Pulmonary artery endothelial cell (primary cell): ENCODE results near the gene JMJD1C. TPM values are rescaled to one million over a fixed set of nuclear protein-coding genes. Genes with fewer than 3 reads are reported as not detected.
"Not testable (repeated sequence)": the region's sequence is repeated elsewhere in the genome, so short reads cannot be mapped to it uniquely, and the experiment has no call there.

Experiments
- DNase-seq: peaks from one replicate; pipeline ENCODE4 v3.0.0-alpha.2; 2011; ENCODE audit warnings: low read depth, low spot score
- total RNA-seq: library from RNA; depleted of rRNA; stranded (reverse); fragments of >200 nt; gene quantifications from 2 replicates; pipeline ENCODE4 v1.2.3, GENCODE V29; 2014

The JMJD1C gene
- total RNA-seq, 1 donor from 2014 or later = 122 TPM

DNA sequence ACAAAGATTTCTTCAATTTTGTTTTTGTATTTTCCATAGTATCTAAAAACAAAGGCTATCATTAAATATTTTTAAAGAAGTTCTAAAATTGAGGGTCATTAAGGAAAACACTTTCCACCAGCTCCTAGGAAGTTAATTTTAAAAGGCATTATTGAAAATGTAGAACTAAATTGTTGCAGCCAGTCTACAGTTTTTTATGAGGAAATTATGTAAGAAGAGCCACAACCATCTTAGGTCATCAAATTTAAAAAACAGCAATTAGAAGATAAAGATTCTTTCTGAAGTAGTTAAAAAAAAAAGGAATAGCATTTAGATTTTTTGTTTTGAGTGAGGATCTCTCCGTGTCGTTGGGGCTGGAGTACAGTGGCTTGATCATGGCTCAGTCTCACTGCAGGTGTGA is 171.0 kb downstream of the JMJD1C start:
- DNase-seq = no peak

DNA sequence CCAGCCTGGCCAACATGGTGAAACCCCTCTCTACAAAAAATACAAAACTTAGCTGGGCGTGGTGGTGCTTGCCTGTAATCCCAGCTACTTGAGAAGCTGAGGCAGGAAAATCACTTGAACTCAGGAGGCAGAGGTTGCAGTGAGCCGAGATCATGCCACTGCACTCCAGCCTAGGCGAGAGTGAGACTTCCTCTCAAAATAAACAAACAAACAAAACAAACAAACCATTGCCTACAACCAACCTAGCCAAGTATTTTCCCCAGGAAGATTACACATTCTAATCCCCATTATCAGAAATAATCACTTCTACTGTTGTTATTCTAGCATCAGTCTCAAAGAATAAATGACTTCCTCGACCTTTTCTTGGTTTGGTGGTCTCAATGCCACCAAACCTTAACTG is 172.9 kb downstream of the JMJD1C start:
- not testable (repeated sequence) for DNase-seq

DNA sequence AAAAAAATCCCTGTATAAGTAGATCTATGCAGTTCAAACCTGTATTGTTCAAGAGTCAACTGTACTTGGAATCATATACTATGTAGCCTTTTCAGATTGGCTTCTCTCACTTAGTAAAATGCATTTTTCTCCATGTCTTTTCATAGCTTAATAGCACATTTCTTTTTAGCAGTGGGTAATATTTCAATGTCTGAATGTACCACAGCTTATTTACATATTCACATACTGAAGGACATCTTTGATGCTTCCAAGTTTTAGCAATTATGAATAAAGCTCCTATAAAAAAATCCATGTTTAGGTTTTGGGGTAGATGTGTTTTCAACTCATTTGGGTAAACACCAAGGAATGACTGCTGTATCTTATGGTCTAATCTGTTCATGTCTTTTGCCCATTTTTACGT is 177.6 kb downstream of the JMJD1C start:
- no peak for DNase-seq

DNA sequence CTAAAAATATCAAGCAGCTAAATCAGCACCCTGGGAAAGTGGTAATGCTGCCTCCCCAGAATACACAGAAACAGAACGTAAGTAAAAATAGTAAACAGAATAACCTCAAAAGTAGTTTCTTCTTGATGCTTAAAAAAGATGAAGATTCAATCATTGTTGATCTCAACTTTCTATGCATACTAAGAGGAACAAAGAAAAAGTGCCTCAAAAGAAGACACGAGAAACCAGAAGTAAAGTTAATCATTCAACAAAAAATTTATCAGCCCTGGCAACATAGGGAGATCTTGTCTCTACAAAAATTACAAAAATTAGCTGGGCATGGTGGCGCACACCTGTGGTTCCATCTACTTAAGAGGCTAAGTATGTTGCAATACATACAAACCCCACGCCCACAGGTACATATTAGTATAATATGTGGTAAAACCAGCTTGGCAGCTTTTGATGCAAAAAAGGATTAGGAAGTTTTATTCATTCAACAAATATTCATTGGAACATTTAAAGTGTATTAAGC is 179.0 kb downstream of the JMJD1C start:
- no peak for DNase-seq

DNA sequence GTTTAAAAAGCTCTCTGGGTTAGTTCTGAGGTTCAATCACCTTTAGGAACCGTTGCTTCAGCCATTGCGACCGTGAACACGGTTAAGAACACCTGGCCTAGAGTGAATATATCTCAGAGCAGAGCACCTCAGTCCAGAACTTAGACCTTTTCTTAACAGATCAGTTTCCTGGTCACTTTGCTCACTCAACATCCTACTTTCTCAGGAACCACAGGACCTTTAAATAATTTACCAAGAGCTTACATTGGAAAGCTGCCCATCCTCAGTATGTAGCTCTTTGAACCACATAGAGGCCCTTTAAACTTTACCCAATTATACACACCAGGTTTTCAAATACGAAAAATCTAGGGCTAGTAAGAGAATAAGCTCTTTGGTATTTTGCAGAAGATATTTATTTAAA is 179.4 kb downstream of the JMJD1C start:
- no peak for DNase-seq

DNA sequence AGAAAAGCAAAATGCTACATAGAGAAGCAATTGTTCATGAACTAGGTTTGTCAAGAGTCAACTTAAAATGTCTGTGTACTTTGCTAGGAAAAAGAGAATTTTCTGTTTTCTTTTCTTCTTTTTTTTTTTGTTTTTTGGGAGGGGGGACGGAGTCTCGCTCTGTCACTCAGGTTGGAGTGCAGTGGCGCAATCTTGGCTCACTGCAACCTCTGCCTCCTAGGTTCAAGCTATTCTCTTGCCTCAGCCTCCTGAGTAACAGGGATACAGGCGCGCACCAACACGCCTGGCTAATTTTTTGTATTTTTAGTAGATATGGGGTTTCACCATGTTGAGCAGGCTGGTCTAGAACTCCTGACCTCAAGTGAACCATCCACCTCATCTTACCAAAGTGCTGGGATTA is 181.9 kb downstream of the JMJD1C start:
- not testable (repeated sequence) for DNase-seq

DNA sequence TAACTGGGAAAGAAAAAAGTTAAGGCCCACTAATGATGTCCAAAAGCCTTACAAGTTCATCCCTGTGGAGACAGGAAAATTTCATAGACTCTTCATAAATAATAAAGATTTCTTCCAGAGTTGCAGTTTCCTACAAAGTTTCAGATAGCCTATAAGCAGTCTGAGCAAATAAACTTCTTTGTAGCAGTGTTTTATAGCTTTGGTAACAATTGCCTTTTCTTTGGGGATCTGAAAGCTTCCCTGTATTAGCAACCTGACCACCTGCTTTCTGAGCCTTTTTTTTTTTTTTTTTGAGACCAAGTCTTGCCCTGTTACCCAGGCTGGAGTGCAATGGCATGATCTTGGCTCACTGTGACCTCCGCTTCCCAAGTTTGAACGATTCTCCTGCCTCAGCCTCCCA is 182.7 kb downstream of the JMJD1C start:
- DNase-seq = no peak

DNA sequence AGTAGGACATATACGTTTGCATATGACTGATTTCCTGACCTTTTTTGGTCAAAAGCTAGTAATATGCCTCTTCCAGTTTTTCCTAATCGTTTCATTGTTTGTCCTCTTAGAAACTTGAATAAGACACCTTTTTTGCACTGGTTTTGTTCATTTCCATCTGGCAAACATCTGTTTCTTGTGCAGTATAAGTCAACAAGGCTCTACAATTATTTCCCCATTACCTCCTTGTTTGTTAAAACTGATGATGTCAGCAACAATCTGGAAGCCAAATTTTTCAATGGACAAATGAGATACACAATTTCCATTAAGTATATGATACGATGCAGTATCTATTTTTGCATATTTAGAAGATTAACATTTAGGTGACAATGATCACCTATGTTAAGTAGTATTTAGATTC is 183.8 kb downstream of the JMJD1C start:
- DNase-seq = no peak

DNA sequence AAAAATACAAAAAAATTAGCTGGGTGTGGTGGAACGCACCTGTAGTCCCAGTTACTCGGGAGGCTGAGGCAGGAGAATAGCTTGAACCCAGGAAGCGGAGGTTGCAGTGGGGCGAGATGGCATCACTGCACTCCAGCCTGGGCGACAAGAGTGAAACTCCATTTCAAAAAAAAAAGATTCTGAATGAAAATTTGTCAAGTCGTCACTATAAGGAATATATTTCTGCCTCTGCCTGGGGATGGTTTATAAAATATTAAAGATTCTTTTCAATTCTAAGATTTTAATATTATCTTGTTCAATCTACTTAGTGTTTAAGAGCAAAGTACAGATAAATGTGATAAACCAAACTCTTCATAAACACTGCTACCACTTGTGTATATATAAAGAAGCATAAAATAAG is 185.4 kb downstream of the JMJD1C start:
- no peak for DNase-seq

DNA sequence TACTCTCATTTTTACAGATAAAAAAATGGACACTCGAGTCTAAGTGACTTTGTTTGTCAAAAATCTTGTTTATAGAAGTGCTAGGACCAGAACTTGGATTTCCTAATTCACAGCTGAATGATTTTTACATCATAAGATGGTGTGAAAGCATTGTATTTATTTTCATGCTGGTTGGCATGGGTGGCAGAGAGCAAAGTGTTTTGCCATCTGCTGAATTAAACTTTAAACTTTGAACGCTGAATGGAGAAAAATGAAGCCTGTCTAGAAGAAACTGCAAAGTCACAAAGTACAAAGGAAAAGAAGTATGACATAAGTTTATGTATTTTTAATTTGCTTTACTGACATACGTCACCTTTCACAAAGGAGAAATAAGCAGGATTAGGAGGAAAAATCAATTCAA is 190.7 kb downstream of the JMJD1C start:
- no peak for DNase-seq

DNA sequence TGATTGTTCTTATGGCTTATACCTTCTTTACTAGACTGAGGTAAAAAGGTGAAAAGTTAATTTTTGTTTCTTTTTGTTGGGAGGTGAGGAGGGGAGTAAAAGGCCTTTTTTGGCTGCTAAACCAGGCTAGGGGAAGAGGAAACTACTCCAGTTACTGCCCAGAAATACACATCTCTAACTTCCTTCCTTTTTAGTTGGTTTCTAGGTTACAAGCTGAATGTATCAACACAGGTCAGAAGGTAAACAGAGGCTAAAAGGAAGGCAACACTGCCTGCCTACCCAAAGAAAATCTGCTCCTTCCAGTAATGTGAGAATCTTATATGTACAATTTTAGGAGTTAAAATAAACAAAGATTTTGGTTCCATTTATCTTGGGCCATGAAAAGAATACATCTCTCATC is 192.2 kb downstream of the JMJD1C start:
- peak; percentile 63 for DNase-seq

DNA sequence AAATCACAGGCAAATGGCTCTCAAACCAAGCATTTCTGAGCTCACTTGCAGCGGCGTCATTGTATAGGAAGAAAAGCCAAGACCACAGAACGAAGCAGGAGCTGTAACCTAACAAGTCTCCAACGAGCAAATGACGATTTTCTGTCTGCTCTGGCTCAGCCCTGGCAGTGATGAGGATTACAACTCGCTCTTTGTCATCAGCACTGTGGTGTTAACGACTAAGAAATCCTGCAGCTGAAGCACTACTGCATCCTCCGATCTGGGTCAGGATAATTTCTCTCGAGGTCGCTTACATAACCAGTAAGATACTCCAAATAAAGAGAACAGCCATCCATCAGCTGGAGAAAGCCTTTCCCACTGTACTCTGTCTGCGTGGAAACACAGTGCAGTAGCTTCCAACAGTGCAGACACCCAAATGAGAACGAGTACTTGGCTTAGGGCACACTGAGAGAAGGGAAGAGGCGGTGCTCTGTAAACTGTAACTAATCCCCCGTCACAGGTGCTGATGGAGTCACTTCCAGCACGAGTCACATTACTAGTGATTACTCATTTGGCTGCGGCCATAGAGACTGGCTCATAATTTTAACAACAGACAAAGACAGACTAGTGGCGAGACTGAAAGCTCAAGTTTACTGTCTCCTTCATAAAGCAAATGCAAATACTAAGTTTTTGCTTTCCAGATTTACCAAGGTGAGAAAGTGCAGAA is 196.8 kb downstream of the JMJD1C start:
- DNase-seq = peak; percentile 97

DNA sequence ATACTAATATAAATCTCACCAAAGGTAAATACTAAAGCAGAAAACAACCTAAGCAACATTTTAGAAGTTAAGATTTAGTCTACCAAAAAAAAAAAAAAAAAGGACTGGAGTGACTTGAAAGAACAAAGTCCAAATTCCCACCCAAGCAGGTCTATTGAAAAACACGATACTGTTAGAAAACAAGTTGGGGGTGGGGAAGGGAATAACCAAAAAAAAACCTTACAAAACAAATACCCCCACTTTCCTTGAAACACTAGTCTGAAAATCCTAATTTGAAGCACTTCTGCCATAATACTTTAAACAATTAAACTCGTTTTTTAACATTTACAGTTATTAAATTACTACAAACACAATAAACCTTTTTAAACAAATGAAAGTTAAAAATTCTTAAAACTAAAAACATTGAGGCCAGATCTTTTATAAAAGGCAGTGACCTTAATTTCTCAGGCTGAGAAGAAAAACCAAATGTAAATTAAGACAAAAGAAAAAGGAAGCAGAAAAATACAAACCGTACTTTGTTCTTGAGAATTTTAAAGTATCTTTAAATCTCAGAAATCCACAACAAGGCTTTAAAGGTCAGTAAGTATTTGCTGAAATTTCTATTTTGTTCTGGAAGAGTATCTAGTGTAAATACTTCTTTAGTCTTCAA is 197.5 kb downstream of the JMJD1C start:
- no peak for DNase-seq

DNA sequence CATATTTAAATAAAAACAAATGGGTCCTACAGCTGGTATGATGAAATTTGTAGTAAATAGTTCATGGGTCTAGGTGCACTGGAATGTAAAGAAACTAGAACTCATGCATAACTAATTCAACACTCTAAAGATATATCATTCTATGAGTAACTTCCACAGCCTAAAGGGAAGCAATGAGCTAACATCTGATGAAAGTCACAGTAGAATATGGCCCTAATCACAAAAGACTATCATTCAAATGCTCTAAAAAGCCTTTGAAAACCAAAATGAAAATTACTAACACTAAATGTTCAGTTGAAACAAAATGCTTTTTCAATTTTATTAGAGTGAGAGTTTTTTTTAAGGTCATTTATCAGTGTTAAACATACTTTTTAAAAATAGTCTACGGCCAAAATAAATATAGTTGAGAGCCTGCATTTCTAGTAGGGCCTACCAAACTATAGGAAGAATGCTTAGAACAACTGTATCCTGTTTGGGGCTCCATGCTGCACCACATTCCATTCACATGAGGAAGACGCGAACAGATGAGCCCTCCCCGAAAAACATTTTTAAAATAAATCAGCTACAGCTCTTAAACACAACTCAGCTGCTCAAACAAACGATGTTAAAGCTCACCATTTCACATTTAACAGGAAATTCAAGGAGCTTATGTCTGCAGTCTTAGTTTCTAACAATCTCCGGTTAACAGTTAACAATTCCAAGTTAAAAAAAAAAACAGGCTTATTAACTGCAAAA is 198.2 kb downstream of the JMJD1C start:
- DNase-seq = peak; percentile 80

DNA sequence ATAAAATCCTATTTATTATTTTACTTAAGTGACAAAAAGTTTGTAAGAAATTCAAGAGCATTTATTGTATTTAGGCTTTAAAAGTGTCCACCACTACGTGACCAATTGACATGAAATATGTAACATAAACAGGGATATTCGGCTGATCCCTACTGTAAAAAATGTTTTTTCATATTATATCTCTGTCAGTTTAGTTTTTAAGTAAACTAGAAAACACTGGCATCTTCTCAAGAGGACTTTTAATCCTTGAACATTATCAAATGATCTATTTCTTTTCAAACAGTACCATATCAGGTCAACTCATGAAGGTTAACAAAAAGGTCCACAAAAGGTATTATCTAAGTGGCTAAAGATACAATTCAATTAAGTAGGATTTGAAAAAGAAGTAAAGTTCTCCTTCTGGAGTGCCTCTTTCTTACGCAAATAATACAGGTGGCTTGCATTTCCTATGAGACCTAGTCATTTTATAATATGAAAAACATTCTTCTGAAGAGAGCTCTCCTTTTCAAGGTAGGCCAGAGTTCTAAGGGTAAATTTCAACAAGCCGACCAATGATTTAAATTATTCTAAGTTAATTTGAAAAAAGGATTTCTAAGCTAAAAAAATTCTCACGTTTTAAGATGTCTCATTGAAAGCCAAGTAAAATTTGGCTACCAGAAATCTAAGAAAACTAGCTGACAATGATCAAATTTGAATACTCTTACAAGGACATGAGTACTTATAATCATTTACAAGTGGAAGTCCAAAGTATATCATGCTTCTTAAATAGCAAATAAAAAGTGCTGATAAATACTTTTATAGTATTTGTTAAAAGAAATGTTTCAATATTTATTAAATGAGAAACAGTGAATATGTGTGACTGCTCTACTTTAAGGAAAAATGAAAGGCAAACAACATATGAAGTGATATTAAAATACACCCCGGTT is 199.1 kb downstream of the JMJD1C start:
- no peak for DNase-seq

DNA sequence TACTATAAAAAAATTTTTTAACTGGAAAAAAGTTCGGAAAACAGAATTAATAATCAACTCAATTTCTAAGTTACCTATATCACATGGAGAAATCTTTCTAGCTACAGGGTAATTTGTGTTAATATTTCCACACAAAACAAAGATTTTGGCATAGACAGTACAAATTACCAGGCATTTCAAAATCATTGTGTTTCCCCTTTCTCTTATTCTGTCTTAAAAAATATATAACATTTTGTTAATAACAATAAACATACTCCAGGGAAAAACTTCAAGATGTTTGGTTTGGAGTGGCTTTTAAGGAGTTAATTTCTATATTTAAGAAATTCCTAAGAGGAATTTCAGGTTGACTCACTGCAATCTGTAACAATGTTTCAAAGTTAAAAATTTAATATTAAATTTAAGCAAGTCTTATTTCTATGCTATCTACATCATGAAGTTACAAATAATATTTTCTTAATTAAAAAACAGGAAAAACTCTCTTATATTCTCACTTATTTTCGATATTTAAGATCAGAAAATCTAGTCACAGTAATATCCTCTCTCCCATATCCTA is 200.0 kb downstream of the JMJD1C start:
- no peak for DNase-seq

DNA sequence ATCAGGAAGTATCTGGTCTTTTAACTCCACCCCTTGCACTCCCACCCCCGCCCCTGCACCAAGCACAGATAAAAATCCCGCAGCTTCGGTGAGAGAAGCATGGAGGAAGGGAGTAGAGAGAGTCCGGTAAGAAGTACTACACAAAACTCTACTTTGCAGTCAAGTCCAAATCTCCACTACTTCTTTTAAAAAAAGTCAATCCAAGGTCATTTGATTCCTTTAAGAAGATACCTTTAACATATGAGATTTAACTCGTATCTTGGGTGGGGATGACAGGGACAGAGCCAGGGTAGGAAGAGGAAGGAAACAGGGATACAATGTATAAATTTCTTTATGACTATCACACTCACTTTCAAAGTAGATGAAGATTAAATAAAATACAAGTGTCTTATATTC is 200.6 kb downstream of the JMJD1C start:
- DNase-seq = no peak

DNA sequence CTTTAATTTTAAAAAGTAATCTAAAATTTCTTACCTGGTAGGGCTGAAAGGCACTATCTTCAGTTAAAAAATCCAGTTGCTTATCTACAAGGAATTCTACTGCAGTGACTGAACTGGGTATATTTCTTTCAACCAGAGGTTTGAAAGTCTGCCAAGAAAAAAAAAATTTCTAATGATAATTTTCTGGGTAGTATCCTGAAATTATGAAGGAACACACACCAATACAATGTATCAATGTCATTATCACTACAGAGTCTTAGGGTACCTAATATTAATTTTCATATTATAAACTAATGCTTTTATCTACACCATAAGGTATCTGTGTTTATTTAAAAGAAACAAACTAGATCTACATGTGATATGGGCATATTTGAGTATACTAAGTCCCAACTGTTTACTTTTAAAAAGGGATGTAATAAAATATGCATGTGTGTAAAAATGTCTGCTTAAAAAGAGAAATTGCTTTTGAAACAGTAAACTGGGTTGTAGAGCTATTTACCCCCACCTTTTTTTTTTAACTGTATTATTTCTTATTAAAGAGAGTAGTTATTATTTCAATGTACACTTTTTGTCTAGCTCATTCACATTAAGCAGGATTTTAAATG is 201.1 kb downstream of the JMJD1C start:
- DNase-seq = no peak

DNA sequence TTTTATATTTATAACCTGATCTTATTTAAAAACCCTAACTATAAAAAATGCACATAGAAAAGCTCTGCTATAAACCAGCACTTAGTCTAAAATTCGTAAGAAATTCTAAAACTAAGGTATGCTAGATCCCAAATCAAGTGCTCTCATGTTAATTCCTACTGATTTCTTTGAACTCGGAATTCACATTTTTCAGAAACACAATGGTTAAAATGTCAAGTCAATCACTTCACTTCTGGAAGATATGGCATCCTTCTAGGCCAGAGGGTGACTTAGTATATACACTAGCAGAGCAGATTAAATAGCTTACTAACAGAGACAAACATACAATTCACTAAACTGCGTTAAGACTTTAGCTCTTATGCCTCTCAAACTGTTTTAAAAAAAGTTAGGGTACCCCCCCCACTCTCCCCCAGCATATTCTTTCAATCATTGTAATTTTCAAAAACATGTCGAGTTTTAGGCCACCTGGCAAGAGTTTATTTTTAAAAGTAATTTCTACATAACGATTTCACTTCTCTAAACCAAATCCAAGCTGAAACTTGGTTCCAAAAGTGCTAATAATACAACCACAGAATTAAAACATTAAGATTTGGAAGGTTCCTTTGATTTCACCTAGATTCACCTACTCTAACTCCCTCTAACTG is 203.2 kb downstream of the JMJD1C start:
- no peak for DNase-seq

DNA sequence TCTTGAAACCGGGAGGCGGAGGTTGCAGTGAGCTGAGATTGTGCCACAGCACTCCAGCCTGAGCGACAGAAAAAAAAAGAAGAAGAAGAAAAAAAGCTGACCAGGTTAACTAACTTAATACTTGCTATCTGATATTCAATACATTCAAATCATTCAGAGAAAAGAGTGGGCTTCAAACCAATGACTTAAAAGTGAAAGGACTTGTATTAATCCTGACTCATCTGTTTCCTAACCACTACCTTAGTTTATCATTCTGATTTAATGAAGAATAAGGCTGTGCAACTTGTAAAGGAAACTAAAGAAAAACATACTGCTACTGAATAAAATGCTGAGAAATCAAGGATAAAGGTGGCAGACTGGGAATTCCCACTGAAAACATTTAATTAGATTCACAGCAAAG is 204.3 kb downstream of the JMJD1C start:
- DNase-seq = no peak
